ENCODE data around the gene DLK1.

DNA sequence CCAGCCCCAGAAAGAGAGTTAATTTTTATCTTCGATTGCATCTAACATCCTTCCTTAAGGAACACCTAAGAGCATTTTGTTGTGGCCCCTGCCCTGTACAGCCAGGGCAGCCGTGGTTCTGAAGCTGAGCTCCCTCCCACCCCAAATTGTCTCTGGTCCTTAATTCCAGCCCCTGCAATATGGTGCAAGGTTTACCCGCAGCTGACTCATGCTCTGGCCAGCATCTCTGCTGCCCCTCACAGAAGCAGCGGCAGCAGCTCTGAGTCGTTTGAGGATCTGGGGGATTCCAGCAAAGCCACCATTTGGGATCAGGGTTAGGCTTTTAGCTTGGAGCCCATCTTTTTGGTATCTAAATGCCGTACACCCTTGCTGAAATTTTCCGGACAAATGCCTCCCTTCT, 3.3 kb downstream of the DLK1 start:
- TF ChIP-seq, protein P1, sequence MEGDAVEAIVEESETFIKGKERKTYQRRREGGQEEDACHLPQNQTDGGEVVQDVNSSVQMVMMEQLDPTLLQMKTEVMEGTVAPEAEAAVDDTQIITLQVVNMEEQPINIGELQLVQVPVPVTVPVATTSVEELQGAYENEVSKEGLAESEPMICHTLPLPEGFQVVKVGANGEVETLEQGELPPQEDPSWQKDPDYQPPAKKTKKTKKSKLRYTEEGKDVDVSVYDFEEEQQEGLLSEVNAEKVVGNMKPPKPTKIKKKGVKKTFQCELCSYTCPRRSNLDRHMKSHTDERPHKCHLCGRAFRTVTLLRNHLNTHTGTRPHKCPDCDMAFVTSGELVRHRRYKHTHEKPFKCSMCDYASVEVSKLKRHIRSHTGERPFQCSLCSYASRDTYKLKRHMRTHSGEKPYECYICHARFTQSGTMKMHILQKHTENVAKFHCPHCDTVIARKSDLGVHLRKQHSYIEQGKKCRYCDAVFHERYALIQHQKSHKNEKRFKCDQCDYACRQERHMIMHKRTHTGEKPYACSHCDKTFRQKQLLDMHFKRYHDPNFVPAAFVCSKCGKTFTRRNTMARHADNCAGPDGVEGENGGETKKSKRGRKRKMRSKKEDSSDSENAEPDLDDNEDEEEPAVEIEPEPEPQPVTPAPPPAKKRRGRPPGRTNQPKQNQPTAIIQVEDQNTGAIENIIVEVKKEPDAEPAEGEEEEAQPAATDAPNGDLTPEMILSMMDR (optimal IDR thresholded peaks at IDR 0.05 in 1 of 3, IDR thresholded peaks at IDR 0.05 in 1 of 3, conservative IDR thresholded peaks at IDR 0.05 in 1 of 3; ENCODE audit: extremely low read depth in 1 of 3, insufficient read depth in 2 of 3, low read length in 3 of 3) = no peak
- TF ChIP-seq EZH2 (IDR thresholded peaks at IDR 0.05; ENCODE audit: low read length) = no peak
